HCT116 (cell line): ENCODE data around the gene ZNF341. TPM values are rescaled to one million over a fixed set of nuclear protein-coding genes. Genes with fewer than 3 reads are reported as not detected.

Experiments
- CBX3 ChIP-seq: IDR thresholded peaks from 2 replicates; pipeline ENCODE4 v1.6.1; 2012; ENCODE audit warnings: low read depth
- EGR1 ChIP-seq: IDR thresholded peaks from 2 replicates; pipeline ENCODE4 v1.6.1; 2012; ENCODE audit warnings: low read depth
- ELF1 ChIP-seq: IDR thresholded peaks from 2 replicates; pipeline ENCODE4 v1.6.1; 2012; ENCODE audit warnings: low read depth, borderline replicate concordance
- REST ChIP-seq: IDR thresholded peaks from 2 replicates; pipeline ENCODE4 v1.6.1; 2012; ENCODE audit warnings: low read depth
- SIN3A ChIP-seq: IDR thresholded peaks from 2 replicates; pipeline ENCODE4 v1.6.1; 2012; ENCODE audit warnings: low read depth
- SRF ChIP-seq: IDR thresholded peaks from 2 replicates; pipeline ENCODE4 v1.6.1; 2012; ENCODE audit warnings: low read depth
- YY1 ChIP-seq: IDR thresholded peaks from 2 replicates; pipeline ENCODE4 v1.6.1; 2011; ENCODE audit warnings: low read length, low read depth, moderate library complexity, mild to moderate bottlenecking; ENCODE audit not compliant: insufficient replicate concordance; ENCODE audit errors: extremely low read depth
- total RNA-seq: library from RNA; stranded (reverse); gene quantifications from one replicate; pipeline ENCODE4 v1.2.1, GENCODE V29; 2021; ENCODE audit not compliant: unreplicated experiment
- TF ChIP-seq, protein P1 (sequence below): IDR thresholded peaks from 2 replicates; pipeline ENCODE4 v1.6.1; 2011; ENCODE audit warnings: mild to moderate bottlenecking, low read length, moderate library complexity; ENCODE audit not compliant: insufficient replicate concordance; ENCODE audit errors: extremely low read depth

The ZNF341 gene
- total RNA-seq, 1 experiment from 2014 or later: 4.9 TPM

DNA sequence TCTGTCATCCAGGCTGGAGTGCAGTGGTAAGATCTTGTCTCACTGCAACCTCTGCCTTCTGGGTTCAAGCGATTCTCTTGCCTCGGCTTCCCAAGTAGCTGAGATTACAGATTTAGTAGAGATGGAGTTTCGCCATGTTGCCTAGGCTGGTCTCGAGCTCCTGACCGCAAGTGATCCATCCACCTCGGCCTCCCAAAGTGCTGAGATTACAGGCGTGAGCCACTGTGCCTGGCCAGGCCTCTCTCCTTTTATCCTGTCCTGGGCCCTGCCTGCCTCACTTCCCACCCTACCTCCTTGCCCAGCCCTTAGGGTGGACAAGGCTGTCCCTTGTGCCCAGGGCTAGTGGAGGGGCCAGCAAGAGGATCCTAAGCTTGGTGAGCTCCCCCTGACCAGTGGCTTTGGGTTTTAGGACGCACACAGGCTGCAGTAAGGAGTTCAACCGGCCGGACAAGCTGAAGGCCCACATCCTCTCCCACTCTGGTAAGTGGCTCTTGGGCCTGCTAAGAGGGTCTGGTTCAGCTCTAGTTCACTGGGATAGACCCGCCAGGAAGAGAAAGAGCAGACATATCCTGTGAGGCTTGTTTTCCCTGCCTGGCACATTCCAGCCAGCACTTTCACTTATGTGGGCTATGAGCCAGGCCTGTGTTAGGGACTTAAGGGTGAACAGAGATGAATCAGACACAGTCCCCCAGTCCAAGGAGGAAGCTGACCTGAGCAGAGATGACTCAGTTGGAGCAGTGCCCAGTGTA, 57.5 kb downstream of the ZNF341 start (continued):
- TF ChIP-seq REST (no peak), SRF (no peak), CBX3 (peak; percentile 93), EGR1 (no peak), YY1 (peak; percentile 20), ELF1 (no peak), SIN3A (0 out of 2 replicates have a peak, but pooled peaks have one; percentile 40)
- TF ChIP-seq, protein P1, sequence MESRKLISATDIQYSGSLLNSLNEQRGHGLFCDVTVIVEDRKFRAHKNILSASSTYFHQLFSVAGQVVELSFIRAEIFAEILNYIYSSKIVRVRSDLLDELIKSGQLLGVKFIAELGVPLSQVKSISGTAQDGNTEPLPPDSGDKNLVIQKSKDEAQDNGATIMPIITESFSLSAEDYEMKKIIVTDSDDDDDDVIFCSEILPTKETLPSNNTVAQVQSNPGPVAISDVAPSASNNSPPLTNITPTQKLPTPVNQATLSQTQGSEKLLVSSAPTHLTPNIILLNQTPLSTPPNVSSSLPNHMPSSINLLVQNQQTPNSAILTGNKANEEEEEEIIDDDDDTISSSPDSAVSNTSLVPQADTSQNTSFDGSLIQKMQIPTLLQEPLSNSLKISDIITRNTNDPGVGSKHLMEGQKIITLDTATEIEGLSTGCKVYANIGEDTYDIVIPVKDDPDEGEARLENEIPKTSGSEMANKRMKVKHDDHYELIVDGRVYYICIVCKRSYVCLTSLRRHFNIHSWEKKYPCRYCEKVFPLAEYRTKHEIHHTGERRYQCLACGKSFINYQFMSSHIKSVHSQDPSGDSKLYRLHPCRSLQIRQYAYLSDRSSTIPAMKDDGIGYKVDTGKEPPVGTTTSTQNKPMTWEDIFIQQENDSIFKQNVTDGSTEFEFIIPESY: peak; percentile 49
